Liver (tissue), 9 donors: ENCODE data around the gene KIF5A. TPM values are rescaled to one million over a fixed set of nuclear protein-coding genes. Genes with fewer than 3 reads are reported as not detected.

Experiments
- DNase-seq: peaks from one replicate; pipeline ENCODE4 v3.0.0-alpha.2; 2017; ENCODE audit warnings: low spot score
- H3K27ac ChIP-seq, 2 donors: one replicate each; pipeline ENCODE4 v1.7.0; 2013; ENCODE audit warnings: inconsistent platforms in 2 of 2, low read length in 2 of 2, control low read depth in 1 of 2, low read depth in 1 of 2, mild to moderate bottlenecking in 1 of 2
- H3K27me3 ChIP-seq, 4 donors: one replicate each; pipeline versions ENCODE4 v1.6.1 to v1.7.0; 2013; ENCODE audit warnings: low read length in 3 of 4, inconsistent platforms in 1 of 4, mild to moderate bottlenecking in 1 of 4, moderate library complexity in 1 of 4; ENCODE audit not compliant: control insufficient read depth in 4 of 4, insufficient read depth in 4 of 4
- H3K36me3 ChIP-seq, 4 donors: one replicate each; pipeline versions ENCODE4 v1.6.1 to v1.7.0; 2013; ENCODE audit warnings: low read length in 3 of 4, mild to moderate bottlenecking in 3 of 4, low read depth in 1 of 4, moderate library complexity in 1 of 4; ENCODE audit not compliant: control insufficient read depth in 4 of 4, insufficient read depth in 3 of 4
- H3K4me1 ChIP-seq, 4 donors: one replicate each; pipeline versions ENCODE4 v1.6.1 to v1.7.0; 2013; ENCODE audit warnings: low read length in 3 of 4, mild to moderate bottlenecking in 3 of 4, moderate library complexity in 1 of 4; ENCODE audit not compliant: control insufficient read depth in 4 of 4, insufficient read depth in 4 of 4
- H3K4me3 ChIP-seq, 3 donors: one replicate each; pipeline versions ENCODE4 v1.6.1 to v1.7.0; 2013; ENCODE audit warnings: low read length in 3 of 3, control low read depth in 1 of 3, low read depth in 1 of 3, mild to moderate bottlenecking in 1 of 3
- H3K9ac ChIP-seq, 2 donors: one replicate each; pipeline ENCODE4 v1.7.0; 2013; ENCODE audit warnings: low read length in 2 of 2, mild to moderate bottlenecking in 2 of 2, moderate library complexity in 2 of 2, control low read depth in 1 of 2, low read depth in 1 of 2
- H3K9me3 ChIP-seq, 4 donors: one replicate each; pipeline versions ENCODE4 v1.6.1 to v1.7.0; 2013; ENCODE audit warnings: low read length in 3 of 4; ENCODE audit not compliant: control insufficient read depth in 4 of 4
- ATF3 ChIP-seq: IDR thresholded peaks from 2 replicates; pipeline ENCODE4 v1.6.1; 2016; ENCODE audit warnings: antibody characterized with exemption
- CTCF ChIP-seq: fragments of 150-350 bp; IDR thresholded peaks from 2 replicates; pipeline ENCODE4 v1.5.1; 2017; ENCODE audit warnings: improper control_type of control experiment, low read depth, low read length; ENCODE audit not compliant: missing input control
- EGR1 ChIP-seq, 2 donors: IDR thresholded peaks; 2 replicates each; pipeline ENCODE4 v1.6.1; 2016 to 2018; ENCODE audit warnings: antibody characterized with exemption in 2 of 2, low read depth in 2 of 2
- FOXA1 ChIP-seq: IDR thresholded peaks from 2 replicates; pipeline ENCODE4 v1.6.1; 2016; ENCODE audit warnings: antibody characterized with exemption
- FOXA2 ChIP-seq: IDR thresholded peaks from 2 replicates; pipeline ENCODE4 v1.6.1; 2016; ENCODE audit warnings: antibody characterized with exemption
- GABPA ChIP-seq, 2 donors: IDR thresholded peaks in 1 of 2; conservative IDR thresholded peaks in 1 of 2; 2 replicates each; pipeline ENCODE4 v1.6.1; 2016; ENCODE audit warnings: antibody characterized with exemption in 2 of 2, mild to moderate bottlenecking in 1 of 2, moderate library complexity in 1 of 2
- HNF4A ChIP-seq, 2 donors: conservative IDR thresholded peaks; 2 replicates each; pipeline ENCODE4 v1.6.1; 2016; ENCODE audit warnings: antibody characterized with exemption in 2 of 2, mild to moderate bottlenecking in 2 of 2
- HNF4G ChIP-seq: IDR thresholded peaks from 2 replicates; pipeline ENCODE4 v1.6.1; 2016; ENCODE audit warnings: antibody characterized with exemption
- JUND ChIP-seq, 2 donors: IDR thresholded peaks; 2 replicates each; pipeline ENCODE4 v1.6.1; 2016; ENCODE audit warnings: antibody characterized with exemption in 2 of 2
- NR2F2 ChIP-seq: IDR thresholded peaks from 2 replicates; pipeline ENCODE4 v1.6.1; 2016; ENCODE audit warnings: antibody characterized with exemption
- RAD21 ChIP-seq, 2 donors: IDR thresholded peaks; 2 replicates each; pipeline ENCODE4 v1.6.1; 2016; ENCODE audit warnings: antibody characterized with exemption in 2 of 2, mild to moderate bottlenecking in 2 of 2
- RXRA ChIP-seq, 2 donors: IDR thresholded peaks; 2 replicates each; pipeline ENCODE4 v1.6.1; 2017 to 2018; ENCODE audit warnings: antibody characterized with exemption in 2 of 2, mild to moderate bottlenecking in 1 of 2
- SP1 ChIP-seq: IDR thresholded peaks from 2 replicates; pipeline ENCODE4 v1.6.1; 2018; ENCODE audit warnings: antibody characterized with exemption, mild to moderate bottlenecking
- TAF1 ChIP-seq: conservative IDR thresholded peaks from 2 replicates; pipeline ENCODE4 v1.6.1; 2016; ENCODE audit warnings: antibody characterized with exemption, mild to moderate bottlenecking
- YY1 ChIP-seq: IDR thresholded peaks from 2 replicates; pipeline ENCODE4 v1.6.1; 2016; ENCODE audit warnings: antibody characterized with exemption, mild to moderate bottlenecking
- WGBS: extraction: QIAGEN DNeasy Blood & Tissue Kit; methylation state at CpG from one replicate; pipeline ENCODE4 v1.1.7; 2013; 5-methylcytosine and 5-hydroxymethylcytosine counted together
- polyA plus RNA-seq, 2 donors: library from polyadenylated mRNA; stranded (reverse) in 1 of 2; unstranded in 1 of 2; fragments of 200-250 nt in 1 of 2; fragments of >200 nt in 1 of 2; fragmentation: Nextera tagmentation in 1 of 2; extraction: Ambion mirVana in 1 of 2; gene quantifications; one replicate each; pipeline versions ENCODE4 v1.2.1 to v1.2.3, GENCODE V29; 2013 to 2015
- total RNA-seq, 2 donors: library from RNA; depleted of rRNA; stranded (reverse); fragments of >200 nt; gene quantifications; one replicate each; pipeline ENCODE4 v1.2.3, GENCODE V29; 2014
- TF ChIP-seq, protein P1 (sequence below): IDR thresholded peaks from 2 replicates; pipeline ENCODE4 v1.6.1; 2016; ENCODE audit warnings: antibody characterized with exemption
- TF ChIP-seq, protein P2 (sequence below): IDR thresholded peaks from 2 replicates; pipeline ENCODE4 v1.6.1; 2016; ENCODE audit warnings: antibody characterized with exemption
- TF ChIP-seq, protein P3 (sequence below): IDR thresholded peaks from 2 replicates; pipeline ENCODE4 v1.6.1; 2016; ENCODE audit warnings: antibody characterized with exemption, mild to moderate bottlenecking
- donor health status: healthy.
- donor health status: healthy.
- donor health status: healthy.
- donor health status: healthy.
- donor health status: healthy.

The KIF5A gene
- total and polyA plus RNA-seq, 4 donors = 0.01 to 0.42 TPM; not detected in 2

DNA sequence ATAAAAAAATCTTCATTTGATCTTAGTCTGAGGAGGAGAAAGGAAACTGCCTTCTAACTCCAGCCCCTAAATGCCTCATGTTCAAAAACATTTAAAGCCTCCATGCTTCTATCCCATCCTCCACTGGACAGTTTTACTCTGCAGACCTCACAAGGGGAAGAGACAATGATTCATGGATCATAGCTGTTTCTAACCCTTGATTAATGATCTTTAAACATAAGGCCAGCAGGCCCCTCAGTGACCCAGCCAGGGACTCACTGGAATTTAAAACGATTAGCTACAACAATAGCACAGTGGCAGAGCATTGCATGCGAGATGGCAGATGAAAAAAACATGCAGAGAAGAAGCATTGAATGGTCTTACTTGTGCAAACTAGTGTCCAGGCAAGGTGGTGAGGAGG lies 8.8 kb upstream of the KIF5A start:
- peaks cover 1 to 13% (median 4%) of the 10 kb centered on the region in 4 donors for H3K36me3 ChIP-seq
- H3K9me3 ChIP-seq = no peaks in the 10 kb centered on the region
- no peaks in the 10 kb centered on the region for H3K27me3 ChIP-seq
- H3K4me3 ChIP-seq = no peak overlapping the region
- no peak overlapping the region for H3K27ac ChIP-seq
- H3K4me1 ChIP-seq = peaks cover under 1 to 5% (median 3%) of the 10 kb centered on the region in 4 donors
- H3K9ac ChIP-seq = no peak overlapping the region
- TF ChIP-seq CTCF = no peak
- TF ChIP-seq, protein P1, sequence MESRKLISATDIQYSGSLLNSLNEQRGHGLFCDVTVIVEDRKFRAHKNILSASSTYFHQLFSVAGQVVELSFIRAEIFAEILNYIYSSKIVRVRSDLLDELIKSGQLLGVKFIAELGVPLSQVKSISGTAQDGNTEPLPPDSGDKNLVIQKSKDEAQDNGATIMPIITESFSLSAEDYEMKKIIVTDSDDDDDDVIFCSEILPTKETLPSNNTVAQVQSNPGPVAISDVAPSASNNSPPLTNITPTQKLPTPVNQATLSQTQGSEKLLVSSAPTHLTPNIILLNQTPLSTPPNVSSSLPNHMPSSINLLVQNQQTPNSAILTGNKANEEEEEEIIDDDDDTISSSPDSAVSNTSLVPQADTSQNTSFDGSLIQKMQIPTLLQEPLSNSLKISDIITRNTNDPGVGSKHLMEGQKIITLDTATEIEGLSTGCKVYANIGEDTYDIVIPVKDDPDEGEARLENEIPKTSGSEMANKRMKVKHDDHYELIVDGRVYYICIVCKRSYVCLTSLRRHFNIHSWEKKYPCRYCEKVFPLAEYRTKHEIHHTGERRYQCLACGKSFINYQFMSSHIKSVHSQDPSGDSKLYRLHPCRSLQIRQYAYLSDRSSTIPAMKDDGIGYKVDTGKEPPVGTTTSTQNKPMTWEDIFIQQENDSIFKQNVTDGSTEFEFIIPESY = no peak
- TF ChIP-seq JUND (IDR thresholded peaks at IDR 0.05) = no peak
- TF ChIP-seq ATF3 = no peak
- no peak for TF ChIP-seq YY1
- no peak for TF ChIP-seq RXRA (IDR thresholded peaks at IDR 0.05)
- no peak for TF ChIP-seq HNF4A (conservative IDR thresholded peaks at IDR 0.05)
- TF ChIP-seq EGR1 (IDR thresholded peaks at IDR 0.05; ENCODE audit: low read depth in 2 of 2) = no peak
- TF ChIP-seq RAD21 (IDR thresholded peaks at IDR 0.05) = no peak
- TF ChIP-seq, protein P2, sequence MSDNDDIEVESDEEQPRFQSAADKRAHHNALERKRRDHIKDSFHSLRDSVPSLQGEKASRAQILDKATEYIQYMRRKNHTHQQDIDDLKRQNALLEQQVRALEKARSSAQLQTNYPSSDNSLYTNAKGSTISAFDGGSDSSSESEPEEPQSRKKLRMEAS = no peak
- TF ChIP-seq FOXA2 = no peak
- TF ChIP-seq, protein P3, sequence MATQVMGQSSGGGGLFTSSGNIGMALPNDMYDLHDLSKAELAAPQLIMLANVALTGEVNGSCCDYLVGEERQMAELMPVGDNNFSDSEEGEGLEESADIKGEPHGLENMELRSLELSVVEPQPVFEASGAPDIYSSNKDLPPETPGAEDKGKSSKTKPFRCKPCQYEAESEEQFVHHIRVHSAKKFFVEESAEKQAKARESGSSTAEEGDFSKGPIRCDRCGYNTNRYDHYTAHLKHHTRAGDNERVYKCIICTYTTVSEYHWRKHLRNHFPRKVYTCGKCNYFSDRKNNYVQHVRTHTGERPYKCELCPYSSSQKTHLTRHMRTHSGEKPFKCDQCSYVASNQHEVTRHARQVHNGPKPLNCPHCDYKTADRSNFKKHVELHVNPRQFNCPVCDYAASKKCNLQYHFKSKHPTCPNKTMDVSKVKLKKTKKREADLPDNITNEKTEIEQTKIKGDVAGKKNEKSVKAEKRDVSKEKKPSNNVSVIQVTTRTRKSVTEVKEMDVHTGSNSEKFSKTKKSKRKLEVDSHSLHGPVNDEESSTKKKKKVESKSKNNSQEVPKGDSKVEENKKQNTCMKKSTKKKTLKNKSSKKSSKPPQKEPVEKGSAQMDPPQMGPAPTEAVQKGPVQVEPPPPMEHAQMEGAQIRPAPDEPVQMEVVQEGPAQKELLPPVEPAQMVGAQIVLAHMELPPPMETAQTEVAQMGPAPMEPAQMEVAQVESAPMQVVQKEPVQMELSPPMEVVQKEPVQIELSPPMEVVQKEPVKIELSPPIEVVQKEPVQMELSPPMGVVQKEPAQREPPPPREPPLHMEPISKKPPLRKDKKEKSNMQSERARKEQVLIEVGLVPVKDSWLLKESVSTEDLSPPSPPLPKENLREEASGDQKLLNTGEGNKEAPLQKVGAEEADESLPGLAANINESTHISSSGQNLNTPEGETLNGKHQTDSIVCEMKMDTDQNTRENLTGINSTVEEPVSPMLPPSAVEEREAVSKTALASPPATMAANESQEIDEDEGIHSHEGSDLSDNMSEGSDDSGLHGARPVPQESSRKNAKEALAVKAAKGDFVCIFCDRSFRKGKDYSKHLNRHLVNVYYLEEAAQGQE = no peak
- no peak for DNase-seq
- 76% methylated on average over 2 of the region's 2 CpGs for WGBS

- no peak for DNase-seq
- Histone ChIP-seq H3K4me3 (no peak overlapping the region), H3K9ac (no peak overlapping the region), H3K9me3 (no peaks in the 10 kb centered on the region), H3K4me1 (peaks cover 1 to 12% (median 8%) of the 10 kb centered on the region in 4 donors), H3K36me3 (peaks cover 1 to 13% (median 4%) of the 10 kb centered on the region in 4 donors), H3K27me3 (no peaks in the 10 kb centered on the region), H3K27ac (no peak overlapping the region)
- no peak for TF ChIP-seq RXRA (IDR thresholded peaks at IDR 0.05)
- TF ChIP-seq FOXA1 = no peak
- TF ChIP-seq JUND (IDR thresholded peaks at IDR 0.05) = no peak
- no peak for TF ChIP-seq HNF4G
- no peak for TF ChIP-seq GABPA (IDR thresholded peaks at IDR 0.05 in 1 of 2, conservative IDR thresholded peaks at IDR 0.05 in 1 of 2)
- no peak for TF ChIP-seq NR2F2
- no peak for TF ChIP-seq FOXA2
- no peak for TF ChIP-seq EGR1 (IDR thresholded peaks at IDR 0.05; ENCODE audit: low read depth in 2 of 2)
- TF ChIP-seq RAD21 (IDR thresholded peaks at IDR 0.05) = no peak
- TF ChIP-seq CTCF = no peak
- no peak for TF ChIP-seq SP1
- no peak for TF ChIP-seq ATF3
- no peak for TF ChIP-seq TAF1
- no peak for TF ChIP-seq YY1
- 83% methylated on average over 2 of the region's 2 CpGs for WGBS
Observed at GRCh38 chr12:57541717-57542116, 8.1 kb upstream of the KIF5A start.
